Measurements from ENCODE around the gene TENM3.

DNA sequence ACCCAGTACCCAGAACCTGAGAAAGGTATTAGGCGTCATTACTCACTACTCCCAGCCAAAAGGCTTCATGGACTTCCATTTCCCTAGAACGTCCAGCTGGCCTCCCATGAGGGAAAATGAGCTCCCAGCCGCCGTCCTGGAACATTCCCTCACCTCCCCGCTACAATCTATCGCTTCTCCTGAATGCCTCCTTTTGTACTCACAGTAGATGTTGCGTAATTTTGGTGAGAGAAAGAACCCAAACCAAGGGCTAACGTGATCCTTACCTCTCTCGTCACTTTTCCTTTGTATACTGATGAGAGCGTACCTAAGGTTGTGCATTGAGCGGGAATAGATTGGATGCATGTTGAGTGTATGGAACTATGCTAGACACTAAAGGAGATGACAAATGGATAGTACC lies 161.9 kb downstream of the TENM3 start:
- TF ChIP-seq POLR2A (IDR thresholded peaks at IDR 0.05), result no peak
- TF ChIP-seq, protein P1, sequence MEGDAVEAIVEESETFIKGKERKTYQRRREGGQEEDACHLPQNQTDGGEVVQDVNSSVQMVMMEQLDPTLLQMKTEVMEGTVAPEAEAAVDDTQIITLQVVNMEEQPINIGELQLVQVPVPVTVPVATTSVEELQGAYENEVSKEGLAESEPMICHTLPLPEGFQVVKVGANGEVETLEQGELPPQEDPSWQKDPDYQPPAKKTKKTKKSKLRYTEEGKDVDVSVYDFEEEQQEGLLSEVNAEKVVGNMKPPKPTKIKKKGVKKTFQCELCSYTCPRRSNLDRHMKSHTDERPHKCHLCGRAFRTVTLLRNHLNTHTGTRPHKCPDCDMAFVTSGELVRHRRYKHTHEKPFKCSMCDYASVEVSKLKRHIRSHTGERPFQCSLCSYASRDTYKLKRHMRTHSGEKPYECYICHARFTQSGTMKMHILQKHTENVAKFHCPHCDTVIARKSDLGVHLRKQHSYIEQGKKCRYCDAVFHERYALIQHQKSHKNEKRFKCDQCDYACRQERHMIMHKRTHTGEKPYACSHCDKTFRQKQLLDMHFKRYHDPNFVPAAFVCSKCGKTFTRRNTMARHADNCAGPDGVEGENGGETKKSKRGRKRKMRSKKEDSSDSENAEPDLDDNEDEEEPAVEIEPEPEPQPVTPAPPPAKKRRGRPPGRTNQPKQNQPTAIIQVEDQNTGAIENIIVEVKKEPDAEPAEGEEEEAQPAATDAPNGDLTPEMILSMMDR (IDR thresholded peaks at IDR 0.05), result no peak

Measured in esophagus squamous epithelium (tissue), 4 donors.